GM12878 (cell line): ENCODE measurements around the gene FGGY. TPM values are rescaled to one million over a fixed set of nuclear protein-coding genes. Genes with fewer than 3 reads are reported as not detected.

Experiments used
- ASH2L ChIP-seq: fragments of 300-600, 200-600 bp; sonication (generic); IDR thresholded peaks from 2 replicates; pipeline ENCODE4 v1.6.1; 2017; ENCODE audit warnings: low read depth, mild to moderate bottlenecking, borderline replicate concordance
- CEBPB ChIP-seq, 2 experiments: fragments of 150-350 bp in 1 of 2; IDR thresholded peaks; 2 replicates each; pipeline ENCODE4 v1.6.1; 2012 to 2014; ENCODE audit warnings: low read depth in 2 of 2, low read length in 2 of 2, borderline replicate concordance in 1 of 2, inconsistent platforms in 1 of 2
- LARP7 ChIP-seq: fragments of 450-650 bp; IDR thresholded peaks from 2 replicates; pipeline ENCODE4 v1.6.1; 2017; ENCODE audit warnings: mild to moderate bottlenecking
- POLR2AphosphoS2 ChIP-seq: IDR thresholded peaks from 2 replicates; pipeline ENCODE4 v1.6.1; 2011; ENCODE audit warnings: low read depth, mild to moderate bottlenecking, low read length, improper control_type of control experiment, moderate library complexity
- RAD21 ChIP-seq: IDR thresholded peaks from 2 replicates; pipeline ENCODE4 v1.6.1; 2011; ENCODE audit warnings: mild to moderate bottlenecking, low read depth, low read length, moderate library complexity; ENCODE audit not compliant: insufficient read depth
- RFX5 ChIP-seq: IDR thresholded peaks from 2 replicates; pipeline ENCODE4 v1.6.1; 2011; ENCODE audit warnings: low read depth, low read length, improper control_type of control experiment
- SP1 ChIP-seq: IDR thresholded peaks from one replicate; pipeline ENCODE4 v1.6.1; 2011; ENCODE audit warnings: low read depth, low read length
- TCF3 ChIP-seq: IDR thresholded peaks from 2 replicates; pipeline ENCODE4 v1.6.1; 2012; ENCODE audit warnings: low read depth, mild to moderate bottlenecking, low read length, borderline replicate concordance; ENCODE audit not compliant: insufficient read depth
- polyA plus RNA-seq, 11 experiments: library from polyadenylated mRNA; depleted of rRNA in 4 of 11; unstranded in 6 of 11; stranded (reverse) in 5 of 11; fragments of >200 nt; fragmentation: Nextera tagmentation in 4 of 11; fragmentation: Illumina TruSeq in 1 of 11; extraction: Ambion mirVana in 4 of 11; extraction: Trizol in 1 of 11; gene quantifications; 1 replicate in 1 of 11; 2 replicates in 10 of 11; pipeline versions ENCODE4 v1.2.1 to v1.2.3, GENCODE V29; 2011 to 2016; ENCODE audit warnings: inconsistent platforms in 2 of 11, missing spikeins in 2 of 11, low read depth in 1 of 11
- total RNA-seq, 4 experiments: library from RNA; depleted of rRNA in 3 of 4; stranded (reverse); fragments of >200 nt in 3 of 4; fragmentation: Illumina TruSeq in 1 of 4; extraction: Trizol in 1 of 4; gene quantifications; 2 replicates each; pipeline versions ENCODE4 v1.2.1 to v1.2.3, GENCODE V29; 2013 to 2021
- TF ChIP-seq, protein P1 (sequence below): fragments of 450-650 bp; IDR thresholded peaks from 2 replicates; pipeline ENCODE4 v1.6.1; 2017; ENCODE audit warnings: mild to moderate bottlenecking, moderate library complexity
- TF ChIP-seq, protein P2 (sequence below): fragments of 450-650 bp; IDR thresholded peaks from 2 replicates; pipeline ENCODE4 v1.6.1; 2017; ENCODE audit warnings: antibody characterized with exemption, mild to moderate bottlenecking, moderate library complexity

Gene FGGY
- total and polyA plus RNA-seq, 10 of the 15 experiments (the other 5 are each of a cell fraction or from before 2014, with no cell fraction given) = 6.2 to 11.9 (median 7.5) TPM

DNA sequence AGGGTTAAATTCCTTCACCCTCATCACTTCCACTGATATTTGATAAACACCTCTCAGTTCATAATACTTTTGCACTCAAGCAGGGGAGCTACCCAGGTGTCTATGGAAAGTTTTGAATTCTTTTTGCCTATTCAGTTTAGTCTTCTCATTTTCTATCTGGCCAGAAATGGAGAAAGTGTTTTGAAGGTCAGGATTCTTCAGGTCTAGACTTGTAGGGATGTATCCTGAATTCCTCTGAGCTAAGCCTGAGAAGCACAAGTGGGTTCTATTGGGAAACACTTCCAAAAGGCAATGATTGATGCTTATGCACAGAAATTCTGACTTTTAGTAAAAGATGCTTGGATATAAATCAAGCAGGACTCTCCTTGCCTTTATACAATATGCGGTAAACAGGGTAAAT is 300.1 kb downstream of the FGGY start (continued):
- TF ChIP-seq, protein P1, sequence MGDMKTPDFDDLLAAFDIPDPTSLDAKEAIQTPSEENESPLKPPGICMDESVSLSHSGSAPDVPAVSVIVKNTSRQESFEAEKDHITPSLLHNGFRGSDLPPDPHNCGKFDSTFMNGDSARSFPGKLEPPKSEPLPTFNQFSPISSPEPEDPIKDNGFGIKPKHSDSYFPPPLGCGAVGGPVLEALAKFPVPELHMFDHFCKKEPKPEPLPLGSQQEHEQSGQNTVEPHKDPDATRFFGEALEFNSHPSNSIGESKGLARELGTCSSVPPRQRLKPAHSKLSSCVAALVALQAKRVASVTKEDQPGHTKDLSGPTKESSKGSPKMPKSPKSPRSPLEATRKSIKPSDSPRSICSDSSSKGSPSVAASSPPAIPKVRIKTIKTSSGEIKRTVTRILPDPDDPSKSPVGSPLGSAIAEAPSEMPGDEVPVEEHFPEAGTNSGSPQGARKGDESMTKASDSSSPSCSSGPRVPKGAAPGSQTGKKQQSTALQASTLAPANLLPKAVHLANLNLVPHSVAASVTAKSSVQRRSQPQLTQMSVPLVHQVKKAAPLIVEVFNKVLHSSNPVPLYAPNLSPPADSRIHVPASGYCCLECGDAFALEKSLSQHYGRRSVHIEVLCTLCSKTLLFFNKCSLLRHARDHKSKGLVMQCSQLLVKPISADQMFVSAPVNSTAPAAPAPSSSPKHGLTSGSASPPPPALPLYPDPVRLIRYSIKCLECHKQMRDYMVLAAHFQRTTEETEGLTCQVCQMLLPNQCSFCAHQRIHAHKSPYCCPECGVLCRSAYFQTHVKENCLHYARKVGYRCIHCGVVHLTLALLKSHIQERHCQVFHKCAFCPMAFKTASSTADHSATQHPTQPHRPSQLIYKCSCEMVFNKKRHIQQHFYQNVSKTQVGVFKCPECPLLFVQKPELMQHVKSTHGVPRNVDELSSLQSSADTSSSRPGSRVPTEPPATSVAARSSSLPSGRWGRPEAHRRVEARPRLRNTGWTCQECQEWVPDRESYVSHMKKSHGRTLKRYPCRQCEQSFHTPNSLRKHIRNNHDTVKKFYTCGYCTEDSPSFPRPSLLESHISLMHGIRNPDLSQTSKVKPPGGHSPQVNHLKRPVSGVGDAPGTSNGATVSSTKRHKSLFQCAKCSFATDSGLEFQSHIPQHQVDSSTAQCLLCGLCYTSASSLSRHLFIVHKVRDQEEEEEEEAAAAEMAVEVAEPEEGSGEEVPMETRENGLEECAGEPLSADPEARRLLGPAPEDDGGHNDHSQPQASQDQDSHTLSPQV = no peak
- TF ChIP-seq SP1 = no peak
- no peak for TF ChIP-seq ASH2L
- TF ChIP-seq RAD21 = no peak
- no peak for TF ChIP-seq RFX5
- no peak for TF ChIP-seq TCF3
- TF ChIP-seq, protein P2, sequence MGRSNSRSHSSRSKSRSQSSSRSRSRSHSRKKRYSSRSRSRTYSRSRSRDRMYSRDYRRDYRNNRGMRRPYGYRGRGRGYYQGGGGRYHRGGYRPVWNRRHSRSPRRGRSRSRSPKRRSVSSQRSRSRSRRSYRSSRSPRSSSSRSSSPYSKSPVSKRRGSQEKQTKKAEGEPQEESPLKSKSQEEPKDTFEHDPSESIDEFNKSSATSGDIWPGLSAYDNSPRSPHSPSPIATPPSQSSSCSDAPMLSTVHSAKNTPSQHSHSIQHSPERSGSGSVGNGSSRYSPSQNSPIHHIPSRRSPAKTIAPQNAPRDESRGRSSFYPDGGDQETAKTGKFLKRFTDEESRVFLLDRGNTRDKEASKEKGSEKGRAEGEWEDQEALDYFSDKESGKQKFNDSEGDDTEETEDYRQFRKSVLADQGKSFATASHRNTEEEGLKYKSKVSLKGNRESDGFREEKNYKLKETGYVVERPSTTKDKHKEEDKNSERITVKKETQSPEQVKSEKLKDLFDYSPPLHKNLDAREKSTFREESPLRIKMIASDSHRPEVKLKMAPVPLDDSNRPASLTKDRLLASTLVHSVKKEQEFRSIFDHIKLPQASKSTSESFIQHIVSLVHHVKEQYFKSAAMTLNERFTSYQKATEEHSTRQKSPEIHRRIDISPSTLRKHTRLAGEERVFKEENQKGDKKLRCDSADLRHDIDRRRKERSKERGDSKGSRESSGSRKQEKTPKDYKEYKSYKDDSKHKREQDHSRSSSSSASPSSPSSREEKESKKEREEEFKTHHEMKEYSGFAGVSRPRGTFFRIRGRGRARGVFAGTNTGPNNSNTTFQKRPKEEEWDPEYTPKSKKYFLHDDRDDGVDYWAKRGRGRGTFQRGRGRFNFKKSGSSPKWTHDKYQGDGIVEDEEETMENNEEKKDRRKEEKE = no peak
- no peak for TF ChIP-seq CEBPB (IDR thresholded peaks at IDR 0.05; ENCODE audit: borderline replicate concordance in 1 of 2, low read depth in 2 of 2, low read length in 2 of 2)
- no peak for TF ChIP-seq POLR2AphosphoS2
- no peak for TF ChIP-seq LARP7
